OCI-LY7 (cell line): Measurements from ENCODE around the gene SLC27A5. TPM values are rescaled to one million over a fixed set of nuclear protein-coding genes. Genes with fewer than 3 reads are reported as not detected.

Source experiments
- BruUV-seq: library from RNA; stranded (reverse); fragments of 400-500 nt; replicated peaks from 2 replicates; lab custom pipeline; 2021; lab: Mats Ljungman, UMichigan
- CTCF ChIA-PET: fragments of 300-600 bp; sonication (Branson Sonifier 250); formaldehyde crosslinking; loops from one replicate; lab custom pipeline; 2022; ENCODE audit warnings: antibody characterized with exemption; ENCODE audit not compliant: unreplicated experiment; lab: Charles Lee
- POLR2A ChIA-PET: fragments of 300-600 bp; sonication (Branson Sonifier 250); formaldehyde crosslinking; loops from one replicate; lab custom pipeline; 2022; ENCODE audit warnings: antibody characterized with exemption; lab: Charles Lee
- DNase-seq: peaks from one replicate; pipeline ENCODE4 v3.0.0-alpha.2; 2015; ENCODE audit warnings: low spot score
- H2AFZ ChIP-seq: fragments of 200-600 bp; sonication (generic), shearing (Covaris generic); 2 replicates; pipeline ENCODE4 v1.6.1; 2014; ENCODE audit warnings: mild to moderate bottlenecking, antibody characterized with exemption, low read length, moderate library complexity
- H3K27ac ChIP-seq: fragments of 200-600 bp; sonication (generic); 2 replicates; pipeline ENCODE4 v1.5.1; 2014; ENCODE audit warnings: mixed run types, low read depth, mild to moderate bottlenecking, moderate library complexity, low read length, inconsistent platforms; ENCODE audit not compliant: poor library complexity, severe bottlenecking
- H3K36me3 ChIP-seq: fragments of 200-600 bp; sonication (generic); 2 replicates; pipeline ENCODE4 v1.6.1; 2014; ENCODE audit warnings: mild to moderate bottlenecking, antibody characterized with exemption, low read length, moderate library complexity, mixed read lengths; ENCODE audit not compliant: insufficient read depth
- H3K4me1 ChIP-seq: fragments of 200-600 bp; sonication (generic); 2 replicates; pipeline ENCODE4 v1.5.1; 2014; ENCODE audit warnings: mild to moderate bottlenecking, low read length; ENCODE audit not compliant: insufficient read depth, poor library complexity, severe bottlenecking
- H3K4me2 ChIP-seq: fragments of 200-600 bp; sonication (generic); 2 replicates; pipeline ENCODE4 v1.6.1; 2014; ENCODE audit warnings: mild to moderate bottlenecking, low read length
- H3K4me3 ChIP-seq: fragments of 200-600 bp; sonication (generic); 2 replicates; pipeline ENCODE4 v1.5.1; 2014; ENCODE audit warnings: mild to moderate bottlenecking, low read depth, low read length; ENCODE audit not compliant: poor library complexity, severe bottlenecking
- H3K79me2 ChIP-seq: fragments of 200-600 bp; sonication (generic); 2 replicates; pipeline ENCODE4 v1.6.1; 2016; ENCODE audit warnings: low read depth, mild to moderate bottlenecking, low read length, moderate library complexity, mixed read lengths; ENCODE audit not compliant: insufficient read depth
- H3K9me2 ChIP-seq: fragments of 200-600 bp; sonication (generic); 2 replicates; pipeline ENCODE4 v1.6.1; 2016; ENCODE audit warnings: mild to moderate bottlenecking, low read length, mixed read lengths; ENCODE audit not compliant: insufficient read depth
- H3K9me3 ChIP-seq: fragments of 200-600 bp; sonication (generic); 2 replicates; pipeline ENCODE4 v1.6.1; 2014; ENCODE audit warnings: mild to moderate bottlenecking, mixed run types, low read length, mixed read lengths
- H4K20me1 ChIP-seq: fragments of 200-600 bp; sonication (generic); 2 replicates; pipeline ENCODE4 v1.6.1; 2014; ENCODE audit warnings: mild to moderate bottlenecking, antibody characterized with exemption, low read length, moderate library complexity, mixed read lengths; ENCODE audit not compliant: insufficient read depth
- CTCF ChIP-seq: fragments of 200-600 bp; sonication (generic); conservative IDR thresholded peaks from 2 replicates; pipeline ENCODE4 v1.5.1; 2014; ENCODE audit warnings: mild to moderate bottlenecking, antibody characterized with exemption, low read length, moderate library complexity, mixed read lengths
- EZH2phosphoT487 ChIP-seq: fragments of 200-600 bp; sonication (generic); IDR thresholded peaks from 2 replicates; pipeline ENCODE4 v1.6.1; 2018; ENCODE audit warnings: low read depth, borderline replicate concordance, mild to moderate bottlenecking, mixed run types, antibody characterized with exemption, low read length, moderate library complexity, mixed read lengths
- intact Hi-C: fragments of 100-400 bp; cut with micrococcal nuclease; formaldehyde crosslinking; loops from one replicate; pipeline ENCODE4 v1.10.0; 2022; ENCODE audit not compliant: unreplicated experiment
- total RNA-seq, 2 experiments: library from RNA; depleted of rRNA in 1 of 2; stranded (reverse); fragments of >200 nt in 1 of 2; shearing (Covaris generic) in 1 of 2; gene quantifications; 2 replicates each; pipeline ENCODE4 v1.2.3, GENCODE V29; 2014 to 2022

The SLC27A5 gene
- total RNA-seq, 2 experiments from 2014 or later: 28.0 to 29.8 TPM

- ChIA-PET CTCF (no interaction called here), POLR2A (interaction anchor here (0.7 to 2.7 kb wide), 3 partner anchors 22 to 146 kb away, joined by 5 to 14 read pairs (median 11); partner anchors contain the start of gene TRIM28)
- BruUV-seq: no TSS peak
- Histone ChIP-seq H2AFZ (no peak overlapping the region), H3K4me2 (no peak overlapping the region), H3K27ac (no peak overlapping the region), H3K79me2 (peaks cover 11% of the 10 kb centered on the region; the same call in 1 of the 2 replicates), H3K4me3 (no peak overlapping the region), H3K9me3 (no peaks in the 10 kb centered on the region), H3K4me1 (peaks cover 14% of the 10 kb centered on the region), H3K36me3 (peaks cover 4% of the 10 kb centered on the region), H4K20me1 (no peaks in the 10 kb centered on the region), H3K9me2 (no peaks in the 10 kb centered on the region)
- DNase-seq: no peak
- TF ChIP-seq CTCF (no peak), EZH2phosphoT487 (no peak)
- intact Hi-C loops: no loop called here
These were observed 9.9 kb upstream of the SLC27A5 start for GRCh38 chr19:58521651-58522050.

GRCh38 chr19:58520257-58520599 lies 8.4 kb upstream of the SLC27A5 start:
- no peaks in the 10 kb centered on the region for H4K20me1 ChIP-seq
- ChIA-PET POLR2A (interaction anchor here (0.7 to 2.7 kb wide), 5 partner anchors 12 to 194 kb away, joined by 3 to 14 read pairs (median 3); partner anchors contain the start of genes TRIM28 and ZSCAN22), CTCF (interaction anchor here (0.7 to 1.5 kb wide), 2 partner anchors 34 to 37 kb away, joined by 3 to 7 read pairs; no protein-coding TSS in a partner anchor)
- peaks cover 11% of the 10 kb centered on the region; the same call in 1 of the 2 replicates for H3K79me2 ChIP-seq
- H3K9me2 ChIP-seq: no peaks in the 10 kb centered on the region
- peak overlapping the region; percentile 87 for H3K4me3 ChIP-seq
- DNase-seq: no peak
- no peaks in the 10 kb centered on the region for H3K9me3 ChIP-seq
- peaks cover 13% of the 10 kb centered on the region for H3K36me3 ChIP-seq
- H3K4me1 ChIP-seq: peaks cover 14% of the 10 kb centered on the region
- H3K4me2 ChIP-seq: peak overlapping the region; percentile 95
- peak overlapping the region; percentile 80 for H3K27ac ChIP-seq
- TSS peak; percentile 84 for BruUV-seq
- intact Hi-C loops: no loop called here
- peak; percentile 22; the same call in 1 of the 2 replicates for TF ChIP-seq CTCF
- TF ChIP-seq EZH2phosphoT487: no peak
- peak overlapping the region; percentile 86; the same call in 1 of the 2 replicates for H2AFZ ChIP-seq
